ENCODE data around the gene NEK3.
A peak's percentile ranks its signal among the peaks of the same experiment; 100 is the strongest.
"Not testable (repeated sequence)": the region's sequence is repeated elsewhere in the genome, so short reads cannot be mapped to it uniquely, and the experiment has no call there.

The NEK3 gene

DNA sequence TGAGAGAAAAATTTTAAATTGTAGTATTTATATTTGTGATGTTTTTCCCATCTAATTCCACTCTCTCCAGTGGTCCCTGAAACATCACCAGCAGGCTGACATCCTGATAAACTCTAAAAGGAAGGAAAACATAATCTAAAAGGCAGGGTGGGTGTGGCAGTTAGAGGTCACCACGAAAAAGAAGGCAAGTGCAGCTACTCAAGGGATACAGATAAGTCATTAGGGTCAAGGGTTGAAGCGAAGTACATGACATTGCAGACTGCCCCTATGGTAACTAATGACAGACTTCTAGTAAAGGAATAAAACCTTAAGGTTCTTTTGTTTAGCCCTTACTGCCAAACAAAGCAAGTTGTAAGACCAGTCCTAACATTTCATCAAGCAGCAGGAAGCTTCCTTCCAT is 6.0 kb upstream of the NEK3 start:
- DNase-seq = no peak

DNA sequence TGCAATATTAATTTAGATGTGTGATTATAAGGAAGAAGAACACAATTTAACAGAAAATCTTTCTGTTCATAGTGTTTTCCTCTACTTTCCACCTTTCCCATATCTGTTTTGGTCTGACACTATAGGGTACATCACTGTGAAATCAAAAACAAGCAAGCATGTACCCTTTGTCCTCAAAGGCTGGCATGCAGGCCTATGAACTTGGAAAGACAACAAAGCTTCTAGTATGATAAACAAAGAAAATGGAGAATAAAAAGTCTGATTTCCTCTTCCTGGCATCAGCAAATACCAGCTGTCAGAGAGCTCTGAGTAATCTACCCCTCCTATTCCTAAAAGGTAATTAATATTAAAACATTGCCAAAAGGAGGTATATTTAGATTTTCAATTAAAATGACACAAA is 5.6 kb upstream of the NEK3 start:
- no peak for DNase-seq

DNA sequence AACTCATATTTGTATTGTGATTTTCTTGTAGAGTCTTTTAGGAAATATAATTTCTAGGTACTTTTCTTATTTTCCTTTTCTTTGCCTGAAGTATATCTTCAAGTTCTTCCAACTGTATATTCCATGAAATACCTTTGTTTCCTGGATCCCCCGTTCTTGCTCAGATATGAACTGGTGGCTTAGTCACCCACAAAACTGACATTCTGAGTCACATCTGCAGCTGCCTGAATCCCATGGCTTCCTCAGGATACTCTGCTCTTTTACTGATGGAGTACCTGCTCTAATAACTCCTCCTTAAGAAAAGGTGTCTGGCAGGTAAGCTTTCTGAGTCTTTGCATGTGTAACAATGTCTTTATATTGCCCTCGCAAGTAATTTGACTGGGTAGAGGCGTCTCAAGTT is 4.5 kb upstream of the NEK3 start:
- DNase-seq = not testable (repeated sequence)

DNA sequence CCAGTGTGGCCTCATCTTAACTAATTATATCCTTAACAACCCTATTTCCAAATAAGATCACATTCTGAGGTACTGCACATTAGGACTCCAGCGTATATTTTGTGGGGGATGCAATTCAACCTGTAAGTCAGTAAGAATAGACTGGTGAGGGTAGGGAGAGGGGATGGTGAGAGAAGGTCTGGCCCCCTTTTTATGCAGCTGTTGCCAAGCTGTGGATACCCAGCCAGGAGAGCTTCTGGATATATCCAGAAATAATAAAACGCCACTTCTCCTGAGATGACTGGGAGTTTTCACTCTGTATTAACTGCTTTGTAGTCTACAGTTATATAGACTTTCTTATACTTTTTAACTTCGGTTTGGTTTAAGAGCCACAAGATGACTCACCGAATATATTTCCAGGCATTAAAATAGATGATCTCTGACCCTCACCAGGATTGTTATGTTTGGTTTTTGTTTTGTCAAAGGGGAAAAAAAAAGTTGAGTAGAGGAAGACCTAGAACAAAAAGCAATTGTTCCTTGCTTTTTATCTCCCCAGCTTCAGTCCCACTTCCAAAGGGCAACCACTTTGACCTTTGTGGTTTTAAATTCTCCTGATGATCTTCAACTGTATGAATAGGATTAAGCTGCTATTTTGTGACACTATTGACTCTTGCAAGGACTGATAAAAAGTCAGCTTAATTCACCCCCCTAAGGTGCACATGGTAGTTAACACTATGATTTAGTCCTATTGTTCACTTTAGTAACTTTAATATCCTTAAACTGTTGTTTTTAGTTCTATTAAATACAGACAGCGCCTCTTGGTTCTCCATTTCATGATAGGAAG is 3.1 kb upstream of the NEK3 start:
- no peak for DNase-seq

DNA sequence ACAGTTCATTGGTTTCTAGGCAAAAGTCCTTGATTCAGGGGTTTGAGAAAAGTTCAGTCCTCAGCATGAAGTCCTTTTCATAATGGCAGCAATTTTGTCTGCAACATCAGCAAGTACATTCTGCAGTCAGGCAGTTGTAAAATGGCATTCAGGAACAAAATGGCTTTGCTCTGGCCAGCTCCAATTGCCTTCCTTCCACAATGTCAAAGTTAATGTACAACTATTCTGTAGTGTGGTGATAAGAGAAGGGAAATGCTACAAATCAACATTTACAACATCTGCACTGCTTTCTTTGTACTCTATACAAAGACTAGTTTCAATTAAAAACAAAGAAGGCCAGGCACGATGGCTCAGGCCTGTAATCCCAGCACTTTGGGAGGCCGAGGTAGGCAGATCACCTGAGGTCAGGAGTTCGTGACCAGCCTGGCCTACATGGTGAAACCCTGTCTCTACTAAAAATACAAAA is 1.8 kb upstream of the NEK3 start:
- no peak for DNase-seq

DNA sequence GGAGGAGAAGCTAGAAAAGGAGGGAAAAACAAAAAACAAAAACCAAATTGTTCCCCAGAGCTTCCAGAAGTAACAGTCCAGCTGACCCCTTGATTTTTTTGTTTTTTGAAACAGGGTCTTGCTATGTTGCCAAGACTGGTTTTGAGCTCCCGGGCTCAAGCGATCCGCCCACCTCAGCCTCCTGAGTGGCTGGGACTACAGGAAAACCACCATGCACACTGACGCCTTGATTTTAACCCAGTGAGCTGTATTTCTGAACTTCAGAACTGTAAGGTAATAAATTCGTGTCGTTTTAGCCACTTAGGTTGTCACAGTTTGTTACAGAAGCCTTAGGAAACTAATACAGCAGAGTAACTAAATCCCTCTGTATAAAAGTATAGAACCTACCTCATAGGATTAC is 1.1 kb upstream of the NEK3 start:
- no peak for DNase-seq

DNA sequence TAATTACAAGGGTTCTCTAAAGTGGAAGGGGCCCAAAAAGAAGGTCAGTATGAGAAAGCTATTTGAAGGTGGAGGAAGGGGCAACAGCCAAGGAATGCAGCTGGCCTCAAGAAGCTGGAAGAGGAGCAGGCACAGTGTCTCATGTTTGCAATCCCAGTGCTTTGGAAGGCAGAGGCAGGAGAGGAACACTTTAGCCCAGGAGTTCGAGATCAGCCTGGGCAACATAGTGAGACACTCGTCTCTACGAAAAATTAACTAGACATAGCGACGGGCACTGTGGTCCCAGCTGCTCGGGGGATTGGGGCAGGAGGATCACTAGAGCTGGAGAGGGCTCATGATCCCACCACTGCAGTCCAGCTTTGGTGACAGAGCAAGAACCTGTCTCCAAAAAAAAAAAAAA is 656 bp upstream of the NEK3 start:
- no peak for DNase-seq

DNA sequence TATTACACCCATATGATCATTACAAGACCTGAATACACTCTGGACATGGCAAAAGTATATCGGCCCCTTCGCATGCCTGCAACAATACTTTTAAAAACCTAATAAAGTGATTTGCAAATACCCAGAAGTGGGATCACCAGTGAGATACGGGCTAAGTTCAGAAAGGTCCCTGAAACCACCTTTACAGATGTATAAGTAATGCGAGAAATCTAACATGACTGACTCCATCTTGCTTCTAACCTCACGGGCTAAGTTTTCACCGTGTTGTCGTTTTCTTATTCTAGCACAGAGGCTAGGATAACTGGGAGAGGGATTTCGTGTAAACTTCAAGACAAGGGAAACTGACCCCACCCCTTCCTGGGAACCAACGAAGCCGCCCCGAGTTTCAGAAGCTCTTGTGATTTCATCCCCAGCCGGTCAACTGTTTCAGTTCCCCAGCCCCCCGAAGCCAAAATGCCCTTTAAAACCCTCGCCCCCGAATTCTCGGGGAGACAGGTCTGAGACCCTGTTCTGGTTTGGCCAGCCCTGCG is 703 bp downstream of the NEK3 start:
- no peak for DNase-seq

DNA sequence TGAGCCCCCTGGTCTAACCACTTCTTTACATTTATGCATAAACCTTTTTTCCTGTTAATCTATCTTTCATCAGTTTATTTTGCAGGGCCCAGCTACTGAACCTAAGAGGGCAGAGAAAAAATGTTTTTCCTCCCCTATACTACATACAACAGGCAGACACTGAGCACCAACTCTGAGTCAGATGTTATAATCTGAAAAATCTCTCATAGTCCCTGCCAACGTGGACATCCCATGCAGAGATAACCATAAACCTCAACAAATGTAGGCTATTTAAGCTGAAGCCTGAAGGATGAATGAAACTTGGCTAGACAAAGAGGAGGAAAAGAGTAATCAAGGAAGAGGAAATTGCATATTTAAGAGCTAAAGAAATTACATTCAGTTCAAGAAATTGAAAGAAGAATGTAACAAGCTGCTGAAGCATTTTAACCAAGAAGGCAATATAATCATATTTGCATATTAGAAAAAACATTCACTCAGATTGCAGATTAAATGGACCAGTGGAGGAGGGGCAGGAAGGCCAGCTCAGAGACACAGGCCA is 2.6 kb downstream of the NEK3 start:
- no peak for DNase-seq

DNA sequence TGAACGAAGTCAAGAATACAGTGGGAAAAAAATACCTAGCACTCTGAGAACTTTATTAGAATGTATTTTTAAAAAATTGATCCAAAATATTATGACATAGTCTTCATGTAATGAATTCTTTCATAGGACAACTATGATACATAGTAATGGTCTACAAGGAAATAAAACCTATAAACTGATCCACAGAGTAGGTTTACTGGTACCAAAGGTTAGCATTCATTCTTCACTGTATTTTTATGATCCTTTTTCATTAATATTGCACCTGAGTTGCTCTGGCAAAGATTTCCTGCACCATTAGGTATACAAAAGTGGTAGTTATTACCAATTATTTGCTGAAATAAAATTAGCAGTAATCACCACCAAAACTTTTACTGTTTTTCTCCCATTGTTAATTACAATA is 4.2 kb downstream of the NEK3 start:
- no peak for DNase-seq

DNA sequence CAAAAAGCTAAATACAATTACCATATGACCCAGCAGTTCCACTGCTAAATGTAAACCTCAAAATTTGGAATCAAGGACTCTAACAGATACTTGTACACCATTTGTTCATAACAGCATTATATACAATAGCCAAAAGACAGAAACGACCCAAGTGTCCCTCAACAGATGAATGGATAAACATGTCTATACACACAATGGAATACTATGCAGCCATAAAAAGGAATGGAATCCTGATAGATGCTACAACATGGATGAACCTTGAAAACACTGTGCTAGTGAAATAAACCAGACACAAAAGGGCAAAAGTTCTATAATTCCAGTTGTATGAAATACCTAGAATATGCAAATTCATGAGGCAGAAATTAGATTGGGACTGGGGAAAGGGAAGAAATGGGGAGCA is 12.2 kb downstream of the NEK3 start:
- no peak for DNase-seq

DNA sequence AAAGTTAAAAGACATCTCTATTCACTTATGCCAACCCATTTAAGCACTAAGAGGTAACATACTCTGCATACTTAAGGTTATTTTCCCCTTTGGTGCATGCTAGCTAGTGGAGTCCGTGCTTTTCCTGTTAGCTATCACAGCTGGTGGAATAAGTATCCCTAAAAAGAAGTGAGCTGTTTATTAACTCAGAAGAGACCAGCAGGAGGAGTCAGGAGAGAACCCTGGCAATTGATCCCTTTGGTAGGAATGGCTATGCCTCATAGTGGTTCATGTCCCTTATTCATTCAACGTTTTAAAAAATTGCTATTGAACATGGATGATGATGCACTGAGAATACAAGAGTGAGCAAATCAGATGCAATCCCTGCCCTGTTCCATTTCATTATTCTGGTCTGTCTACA is 18.1 kb downstream of the NEK3 start:
- DNase-seq = no peak

DNA sequence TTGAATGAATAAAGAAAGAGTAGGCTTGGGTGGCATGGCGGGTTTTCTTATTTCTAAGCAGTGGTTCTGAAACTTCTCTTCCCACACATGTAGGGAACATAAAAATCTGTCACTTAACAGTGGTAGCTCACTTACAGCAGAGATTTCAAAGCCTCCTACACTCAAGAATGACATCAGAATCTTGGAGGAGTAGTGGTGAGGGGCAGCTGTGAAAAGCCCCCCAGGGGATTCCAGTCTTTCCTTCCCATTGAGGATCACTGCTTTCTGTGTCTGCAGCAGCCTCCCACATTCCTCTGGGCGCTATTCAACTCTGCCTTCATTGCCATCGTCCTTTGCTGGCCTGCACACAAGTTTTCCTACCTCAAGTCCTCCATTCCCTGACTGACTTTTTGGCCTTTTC is 21.9 kb downstream of the NEK3 start:
- DNase-seq = no peak

DNA sequence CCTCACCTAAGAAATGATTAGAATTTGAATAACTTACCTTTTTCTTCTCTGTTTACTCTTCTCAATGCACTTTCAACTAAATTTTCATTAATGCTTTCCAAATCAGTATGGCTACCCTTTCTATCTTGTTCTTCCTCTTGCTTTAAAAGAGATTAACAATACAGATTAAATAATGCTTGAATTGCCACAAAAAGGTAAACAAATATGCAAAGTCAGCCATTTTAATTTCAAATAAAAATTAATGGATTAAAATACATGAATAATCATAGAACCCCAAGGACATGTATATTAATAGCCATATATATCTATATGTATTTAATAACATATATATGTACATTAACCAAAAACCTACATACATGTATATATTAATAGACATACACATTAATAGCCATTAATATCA is 22.6 kb downstream of the NEK3 start:
- DNase-seq = no peak

DNA sequence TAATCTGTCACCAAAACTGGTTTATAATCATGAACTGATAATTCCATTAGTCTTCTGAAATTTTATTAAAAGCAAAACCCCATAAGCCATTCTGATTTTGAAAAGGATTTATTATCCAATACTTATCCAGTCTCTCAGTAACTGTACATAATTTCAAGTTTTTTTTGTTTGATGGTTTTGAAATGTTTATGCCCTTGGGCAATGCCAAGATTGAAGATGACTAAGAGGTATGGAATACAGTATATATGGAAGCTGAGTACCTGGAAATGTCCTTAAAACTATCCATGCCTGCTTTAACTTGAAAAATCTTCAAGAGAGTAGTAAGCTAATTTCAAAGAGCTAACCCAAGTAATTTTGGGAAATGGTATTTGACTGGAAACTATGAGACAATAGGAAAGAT is 28.8 kb downstream of the NEK3 start:
- DNase-seq = no peak

DNA sequence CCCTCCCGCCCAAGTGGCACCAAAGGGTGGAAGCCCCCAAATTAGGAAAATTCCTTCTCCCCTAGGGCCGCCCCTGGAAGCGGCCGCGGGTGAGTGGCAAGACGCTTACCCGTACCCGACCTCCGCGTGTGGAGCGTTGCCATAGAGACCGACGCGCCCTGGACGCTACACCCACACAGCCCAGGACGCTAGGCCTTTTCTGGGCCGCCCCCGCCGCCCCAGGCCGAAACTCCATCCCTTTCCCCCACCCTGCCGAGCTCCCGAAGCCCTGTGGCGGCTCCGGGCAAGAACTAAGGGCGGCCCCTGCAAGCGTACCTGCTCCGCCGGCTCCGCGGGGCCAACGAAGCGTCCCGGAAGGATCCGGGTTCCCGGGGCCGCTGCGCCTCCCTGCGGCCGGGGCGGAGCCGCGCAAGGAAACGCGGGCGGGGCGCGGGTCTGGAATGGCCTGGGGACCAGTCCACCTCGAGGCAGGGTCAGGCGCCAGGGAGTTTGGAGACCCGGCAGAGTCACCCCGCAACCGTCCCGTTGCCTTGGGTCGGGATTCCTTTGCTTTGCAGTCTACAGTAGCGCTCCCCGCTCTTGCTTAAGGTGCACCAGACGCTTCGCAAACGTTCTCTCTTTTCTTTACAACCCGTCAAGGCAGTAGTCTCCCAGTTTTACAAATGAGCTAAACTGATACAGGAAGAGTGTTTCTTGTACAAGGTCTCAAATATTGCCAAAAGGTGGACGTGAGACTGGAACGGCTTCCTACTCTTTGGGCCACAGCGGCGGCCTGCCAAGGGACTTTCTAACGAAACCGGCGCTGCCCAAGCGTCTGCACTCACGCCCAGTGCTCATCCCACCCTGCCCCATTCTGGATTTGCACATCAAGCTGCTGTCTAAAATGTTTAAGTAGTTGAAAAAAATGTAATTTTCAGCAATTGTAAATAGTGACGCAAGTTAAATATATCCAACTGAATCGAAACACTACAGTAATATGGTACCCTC is 30.4 kb downstream of the NEK3 start, which contains the start of gene NEK5:
Gene NEK5, minus strand, starts transcription at position 360 of the 987 bp plus-strand sequence. CDS start 1,591 bp downstream, outside the sequence.
- DNase-seq = peak; percentile 0

DNA sequence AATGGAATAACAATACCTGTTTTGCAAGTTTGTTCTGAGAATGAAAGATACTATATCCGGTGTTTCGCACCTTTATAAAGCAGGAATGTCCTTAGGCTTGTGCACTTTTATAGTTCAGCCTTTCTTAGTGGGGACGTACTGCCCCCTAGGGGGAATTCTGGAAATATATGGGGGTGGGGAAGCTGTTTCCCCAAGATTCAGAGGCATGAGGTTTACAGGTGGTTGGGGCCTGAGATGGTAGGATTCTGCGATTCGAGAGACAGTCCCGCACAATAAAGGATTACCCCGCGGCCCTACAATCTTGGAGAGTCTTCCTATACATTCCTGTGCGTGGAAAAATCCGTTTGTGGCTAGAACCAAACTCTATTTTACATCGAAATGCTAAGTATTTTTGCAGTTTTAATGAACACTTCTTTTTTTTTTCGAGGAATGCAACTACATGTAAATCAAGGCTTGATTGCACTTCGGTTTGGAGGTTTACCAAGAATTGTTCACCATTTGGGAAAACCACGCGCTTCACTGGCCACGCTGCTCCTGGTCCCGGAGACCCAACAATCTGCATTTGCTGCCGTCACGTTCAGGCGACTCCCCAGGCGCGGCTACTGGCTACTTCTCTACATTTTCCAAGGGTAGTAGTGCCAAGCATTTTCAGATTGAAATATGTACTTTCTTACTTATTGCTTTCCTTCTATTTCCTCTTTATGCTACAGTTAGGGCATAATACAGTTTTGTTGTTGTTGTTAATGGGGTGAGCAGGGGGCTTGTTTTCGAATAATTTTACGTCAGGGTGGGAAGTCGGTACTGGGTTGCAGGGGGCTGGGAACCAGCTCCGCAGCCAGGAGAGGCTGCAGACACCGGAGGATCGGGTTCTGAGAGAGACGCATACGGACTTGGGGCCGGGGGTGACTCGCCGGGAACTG is 31.4 kb downstream of the NEK3 start:
- DNase-seq = peak; percentile 45

DNA sequence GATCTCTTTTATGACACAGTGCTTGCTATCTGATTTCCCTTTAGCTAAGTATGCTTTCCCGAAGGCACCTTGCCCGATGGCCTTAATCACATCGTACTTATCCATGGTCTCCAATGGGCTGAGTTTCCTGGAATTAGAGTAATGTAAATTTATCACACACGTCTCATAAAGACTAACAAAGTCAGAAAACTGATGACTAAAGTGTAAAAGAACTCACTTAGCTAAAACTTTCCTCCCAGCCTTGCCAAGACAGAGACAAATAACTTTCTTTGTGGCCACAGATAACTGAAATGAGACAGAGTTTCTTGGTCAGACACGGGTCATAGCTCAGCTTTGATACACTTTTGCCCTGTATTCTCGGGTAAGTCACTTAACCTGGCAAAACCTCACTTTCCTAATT is 32.0 kb downstream of the NEK3 start:
- DNase-seq = no peak

DNA sequence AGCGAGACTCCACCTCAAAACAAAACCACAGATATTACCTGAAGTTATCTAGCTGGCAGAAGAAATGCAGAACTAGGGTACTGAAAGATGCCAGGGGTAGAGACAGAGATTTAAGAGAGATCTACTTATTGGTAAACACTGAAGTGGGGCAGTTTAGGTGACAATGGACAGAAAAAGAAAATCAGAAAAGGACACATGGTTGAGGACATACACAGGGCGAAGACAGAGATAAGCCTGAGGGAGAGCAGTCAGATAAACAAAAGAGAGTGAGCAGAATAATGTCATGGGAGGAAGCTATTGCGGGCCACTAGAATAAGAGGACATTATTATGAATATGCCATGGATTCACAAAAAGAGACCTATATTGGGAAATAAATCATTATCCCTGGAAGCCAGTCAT is 33.9 kb downstream of the NEK3 start:
- no peak for DNase-seq

DNA sequence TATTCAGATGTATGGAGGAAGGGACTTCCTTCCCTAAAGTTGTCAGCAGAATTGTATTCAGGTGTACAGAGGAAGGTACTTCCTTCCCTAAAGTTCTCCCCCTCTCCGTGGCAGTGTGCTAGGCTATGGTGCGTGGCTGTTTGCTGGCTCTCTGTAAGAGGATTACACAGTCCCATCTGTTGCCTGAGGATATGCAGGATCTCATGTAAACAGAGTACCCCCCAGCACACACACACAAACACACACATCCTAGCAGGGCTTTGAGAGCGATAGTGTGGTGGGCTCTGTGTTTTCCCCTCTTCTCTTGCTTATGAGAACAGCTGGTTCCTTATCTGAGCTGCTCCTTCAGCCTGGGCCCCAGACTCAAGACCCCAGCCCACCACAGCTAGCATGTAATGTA is 40.8 kb downstream of the NEK3 start:
- DNase-seq = peak; percentile 16

DNA sequence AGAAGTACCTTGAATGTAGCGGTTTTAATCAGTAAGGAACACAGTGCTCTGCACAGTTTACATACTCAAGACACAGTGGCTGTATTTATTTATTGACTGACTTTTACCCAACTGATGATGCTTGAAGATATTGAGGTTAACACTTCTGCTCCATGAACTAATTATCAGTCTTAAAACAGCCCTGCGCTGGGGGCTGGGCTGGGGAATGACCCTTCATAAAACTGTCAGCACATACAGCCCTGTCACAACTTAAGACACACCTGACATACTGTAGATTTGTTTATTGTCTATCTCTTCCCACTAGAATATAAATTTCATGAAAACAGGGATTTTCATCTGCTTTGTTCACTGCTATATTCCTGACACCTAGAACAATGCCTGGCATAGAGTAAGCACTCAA is 41.3 kb downstream of the NEK3 start:
- DNase-seq = no peak

DNA sequence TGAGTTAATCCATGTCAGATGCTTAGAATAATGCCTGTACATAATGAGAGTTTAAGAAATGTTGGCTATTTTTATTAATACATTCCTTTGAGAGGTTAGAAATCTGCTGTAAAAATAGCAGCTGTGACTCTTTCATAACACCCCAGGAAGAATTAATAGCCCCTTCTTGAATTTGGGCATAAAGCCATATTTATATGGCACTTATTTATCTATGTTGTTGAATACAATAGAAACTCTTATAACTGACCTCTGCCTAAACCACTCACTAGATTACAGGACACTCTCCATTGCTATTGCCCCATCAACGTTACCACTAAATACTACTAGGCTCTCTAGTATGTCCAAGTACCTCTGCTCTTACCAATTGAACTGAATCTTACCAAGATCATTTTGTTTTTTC is 46.8 kb downstream of the NEK3 start:
- no peak for DNase-seq
